ENCODE results near the gene AK9.

GRCh38 chr6:109738667-109739066 is 47.7 kb upstream of the AK9 start:
- TF ChIP-seq CTCF (IDR thresholded peaks at IDR 0.05 in 4 of 5, conservative IDR thresholded peaks at IDR 0.05 in 1 of 5): no peak
- no peak for TF ChIP-seq POLR2A (IDR thresholded peaks at IDR 0.05)

All from gastrocnemius medialis (tissue), 4 donors.